Measurements from ENCODE around the gene KCNIP4. TPM values are rescaled to one million over a fixed set of nuclear protein-coding genes. Genes with fewer than 3 reads are reported as not detected.

The KCNIP4 gene
- total RNA-seq, 4 donors from 2014 or later: 0.19 to 0.50 (median 0.34) TPM; not detected in 1

- 65% methylated on average over 5 of the region's 5 CpGs for WGBS
These were observed 1069.8 kb downstream of the KCNIP4 start for GRCh38 chr4:20878806-20879205.

GRCh38 chr4:20870436-20870835, 1078.1 kb downstream of the KCNIP4 start:
- peaks cover 0 to 12% (median 4%) of the 10 kb centered on the region in 4 donors for H3K4me1 ChIP-seq
- H3K4me3 ChIP-seq: no peak overlapping the region
- TF ChIP-seq CTCF (IDR thresholded peaks at IDR 0.05): no peak
- no peak for TF ChIP-seq POLR2A (IDR thresholded peaks at IDR 0.05; ENCODE audit: low read depth)
- TF ChIP-seq POLR2AphosphoS5 (IDR thresholded peaks at IDR 0.05): no peak
- no peak for TF ChIP-seq EP300 (IDR thresholded peaks at IDR 0.05)
- WGBS: 64% methylated on average over 1 of the region's 1 CpG
- no peaks in the 10 kb centered on the region for H3K9me3 ChIP-seq
- no peaks in the 10 kb centered on the region for H3K27me3 ChIP-seq
- no peaks in the 10 kb centered on the region for H3K36me3 ChIP-seq
- H3K27ac ChIP-seq (replicated peaks in 1 of 4): no peak overlapping the region
- intact Hi-C loops (cut with DNase I): no loop called here
- no peak for DNase-seq (ENCODE audit: extremely low spot score)

More at GRCh38 chr4:20878806-20879205, 1069.8 kb downstream of the KCNIP4 start:
- TF ChIP-seq POLR2A (IDR thresholded peaks at IDR 0.05; ENCODE audit: low read depth): no peak
- no peak for TF ChIP-seq EP300 (IDR thresholded peaks at IDR 0.05)
- no peak for TF ChIP-seq POLR2AphosphoS5 (IDR thresholded peaks at IDR 0.05)
- TF ChIP-seq CTCF (IDR thresholded peaks at IDR 0.05): no peak
- no peak for DNase-seq (ENCODE audit: extremely low spot score)
- no peaks in the 10 kb centered on the region for H3K9me3 ChIP-seq
- no peaks in the 10 kb centered on the region for H3K27me3 ChIP-seq
- H3K27ac ChIP-seq (replicated peaks in 1 of 4): no peak overlapping the region
- no peak overlapping the region for H3K4me3 ChIP-seq
- intact Hi-C loops (cut with DNase I): no loop called here
- H3K36me3 ChIP-seq: no peaks in the 10 kb centered on the region
- peaks cover 0 to 5% (median under 1%) of the 10 kb centered on the region in 4 donors for H3K4me1 ChIP-seq

GRCh38 chr4:20868108-20868507, 1080.5 kb downstream of the KCNIP4 start:
- WGBS: 82% methylated on average over 1 of the region's 1 CpG
- intact Hi-C loops (cut with DNase I): no loop called here
- TF ChIP-seq POLR2AphosphoS5 (IDR thresholded peaks at IDR 0.05): no peak
- no peak for TF ChIP-seq EP300 (IDR thresholded peaks at IDR 0.05)
- no peak for TF ChIP-seq CTCF (IDR thresholded peaks at IDR 0.05)
- no peak for TF ChIP-seq POLR2A (IDR thresholded peaks at IDR 0.05; ENCODE audit: low read depth)

GRCh38 chr4:20860878-20861277, 1087.7 kb downstream of the KCNIP4 start:
- Histone ChIP-seq H3K27me3 (no peaks in the 10 kb centered on the region), H3K27ac (replicated peaks in 1 of 4) (no peak overlapping the region), H3K4me3 (no peak overlapping the region), H3K9me3 (no peaks in the 10 kb centered on the region), H3K36me3 (no peaks in the 10 kb centered on the region), H3K4me1 (no peaks in the 10 kb centered on the region)
- DNase-seq (ENCODE audit: extremely low spot score): no peak
- intact Hi-C loops (cut with DNase I): no loop called here
- WGBS: 78% methylated on average over 3 of the region's 3 CpGs
- TF ChIP-seq CTCF (IDR thresholded peaks at IDR 0.05) (no peak), POLR2AphosphoS5 (IDR thresholded peaks at IDR 0.05) (no peak), POLR2A (IDR thresholded peaks at IDR 0.05; ENCODE audit: low read depth) (no peak), EP300 (IDR thresholded peaks at IDR 0.05) (no peak)

More at GRCh38 chr4:20868108-20868507, 1080.5 kb downstream of the KCNIP4 start:
- no peak for DNase-seq (ENCODE audit: extremely low spot score)
- no peak overlapping the region for H3K27ac ChIP-seq (replicated peaks in 1 of 4)
- H3K4me3 ChIP-seq: no peak overlapping the region
- no peaks in the 10 kb centered on the region for H3K27me3 ChIP-seq
- no peaks in the 10 kb centered on the region for H3K36me3 ChIP-seq
- H3K9me3 ChIP-seq: no peaks in the 10 kb centered on the region
- H3K4me1 ChIP-seq: peaks cover 0 to under 1% (median 0%) of the 10 kb centered on the region in 4 donors

All from esophagus muscularis mucosa (tissue), 4 donors.